ENCODE data around the gene DHX38. TPM values are rescaled to one million over a fixed set of nuclear protein-coding genes. Genes with fewer than 3 reads are reported as not detected.
A peak's percentile ranks its signal among the peaks of the same experiment; 100 is the strongest.

DHX38 gene
- total and polyA plus RNA-seq, 2 of the 13 experiments (the other 11 are each of a cell fraction or from before 2014, with no cell fraction given), result 54.4 to 85.9 TPM

DNA sequence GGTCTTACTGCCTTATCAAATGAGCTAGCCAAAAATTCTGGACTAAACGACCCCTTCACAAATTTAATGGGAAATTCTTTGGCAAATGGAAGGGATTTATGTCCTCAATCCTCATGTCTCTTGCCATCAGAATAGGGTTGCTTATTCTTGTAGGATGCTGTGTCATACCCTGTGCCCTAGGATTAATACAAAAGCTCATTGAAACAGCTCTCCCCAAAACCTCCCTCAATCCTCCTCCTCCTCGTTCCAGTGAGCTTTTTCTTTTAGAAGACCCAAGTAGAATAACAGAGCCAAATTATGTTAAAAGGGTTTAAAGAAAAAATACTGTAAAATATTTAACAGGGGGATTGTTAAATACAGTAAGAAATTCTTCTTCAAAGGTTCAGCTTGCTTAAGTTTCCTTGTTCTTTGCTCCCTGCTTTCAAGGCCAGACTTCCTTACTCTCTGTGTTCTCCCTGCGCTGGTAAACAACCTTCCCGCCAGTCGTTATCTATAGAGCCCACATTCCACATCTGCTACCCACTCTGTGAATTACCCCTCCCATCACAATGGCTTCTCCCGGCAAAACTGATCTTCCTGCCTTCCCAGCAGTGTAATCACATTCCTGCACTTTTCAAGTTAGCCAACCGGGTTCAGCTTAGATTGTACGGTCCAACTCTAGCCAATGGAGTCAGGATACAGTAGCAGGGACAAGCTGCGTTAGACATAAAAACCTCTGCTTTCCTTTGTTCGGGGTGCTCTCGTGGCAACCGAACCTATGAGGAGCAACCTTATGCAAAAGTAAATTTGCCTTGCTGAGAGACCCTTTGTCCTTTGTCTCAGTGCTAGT lies 20.9 kb upstream of the DHX38 start (continued):
- TF ChIP-seq, protein P1, sequence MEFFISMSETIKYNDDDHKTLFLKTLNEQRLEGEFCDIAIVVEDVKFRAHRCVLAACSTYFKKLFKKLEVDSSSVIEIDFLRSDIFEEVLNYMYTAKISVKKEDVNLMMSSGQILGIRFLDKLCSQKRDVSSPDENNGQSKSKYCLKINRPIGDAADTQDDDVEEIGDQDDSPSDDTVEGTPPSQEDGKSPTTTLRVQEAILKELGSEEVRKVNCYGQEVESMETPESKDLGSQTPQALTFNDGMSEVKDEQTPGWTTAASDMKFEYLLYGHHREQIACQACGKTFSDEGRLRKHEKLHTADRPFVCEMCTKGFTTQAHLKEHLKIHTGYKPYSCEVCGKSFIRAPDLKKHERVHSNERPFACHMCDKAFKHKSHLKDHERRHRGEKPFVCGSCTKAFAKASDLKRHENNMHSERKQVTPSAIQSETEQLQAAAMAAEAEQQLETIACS (CRISPR knock-in tag; IDR thresholded peaks at IDR 0.05), result no peak
- TF ChIP-seq HIVEP1 (CRISPR knock-in tag; IDR thresholded peaks at IDR 0.05), result no peak
- TF ChIP-seq ZMYM2 (CRISPR knock-in tag; IDR thresholded peaks at IDR 0.05), result no peak
- 0 out of 2 replicates have a peak, but pooled peaks have one; percentile 21 for TF ChIP-seq ZNF24 (IDR thresholded peaks at IDR 0.05)
- 0 out of 2 replicates have a peak, but pooled peaks have one; percentile 60 for TF ChIP-seq ZNF766 (CRISPR knock-in tag; IDR thresholded peaks at IDR 0.05; ENCODE audit: borderline replicate concordance)
- TF ChIP-seq SALL1 (CRISPR knock-in tag; IDR thresholded peaks at IDR 0.05), result peak; percentile 86
- no peak for TF ChIP-seq ZNF329 (CRISPR knock-in tag; IDR thresholded peaks at IDR 0.05; ENCODE audit: low read depth)
- TF ChIP-seq ZNF557 (CRISPR knock-in tag; IDR thresholded peaks at IDR 0.05), result peak; percentile 78; the same call in 1 of the 2 replicates
- TF ChIP-seq FOXP1 (IDR thresholded peaks at IDR 0.05), result peak; percentile 81
- peak; percentile 84 for TF ChIP-seq FOXP1 (CRISPR knock-in tag; IDR thresholded peaks at IDR 0.05)
- no peak for TF ChIP-seq ZFAT (CRISPR knock-in tag; conservative IDR thresholded peaks at IDR 0.05)
- no peak for TF ChIP-seq SMARCE1 (IDR thresholded peaks at IDR 0.05; ENCODE audit: borderline replicate concordance)
- no peak for TF ChIP-seq LCORL (IDR thresholded peaks at IDR 0.05)
- TF ChIP-seq LCORL (CRISPR knock-in tag; IDR thresholded peaks at IDR 0.05), result peak; percentile 49; the same call in 1 of the 2 replicates
- TF ChIP-seq ZSCAN20 (CRISPR knock-in tag; IDR thresholded peaks at IDR 0.05; ENCODE audit: borderline replicate concordance), result no peak
- TF ChIP-seq, protein P2, sequence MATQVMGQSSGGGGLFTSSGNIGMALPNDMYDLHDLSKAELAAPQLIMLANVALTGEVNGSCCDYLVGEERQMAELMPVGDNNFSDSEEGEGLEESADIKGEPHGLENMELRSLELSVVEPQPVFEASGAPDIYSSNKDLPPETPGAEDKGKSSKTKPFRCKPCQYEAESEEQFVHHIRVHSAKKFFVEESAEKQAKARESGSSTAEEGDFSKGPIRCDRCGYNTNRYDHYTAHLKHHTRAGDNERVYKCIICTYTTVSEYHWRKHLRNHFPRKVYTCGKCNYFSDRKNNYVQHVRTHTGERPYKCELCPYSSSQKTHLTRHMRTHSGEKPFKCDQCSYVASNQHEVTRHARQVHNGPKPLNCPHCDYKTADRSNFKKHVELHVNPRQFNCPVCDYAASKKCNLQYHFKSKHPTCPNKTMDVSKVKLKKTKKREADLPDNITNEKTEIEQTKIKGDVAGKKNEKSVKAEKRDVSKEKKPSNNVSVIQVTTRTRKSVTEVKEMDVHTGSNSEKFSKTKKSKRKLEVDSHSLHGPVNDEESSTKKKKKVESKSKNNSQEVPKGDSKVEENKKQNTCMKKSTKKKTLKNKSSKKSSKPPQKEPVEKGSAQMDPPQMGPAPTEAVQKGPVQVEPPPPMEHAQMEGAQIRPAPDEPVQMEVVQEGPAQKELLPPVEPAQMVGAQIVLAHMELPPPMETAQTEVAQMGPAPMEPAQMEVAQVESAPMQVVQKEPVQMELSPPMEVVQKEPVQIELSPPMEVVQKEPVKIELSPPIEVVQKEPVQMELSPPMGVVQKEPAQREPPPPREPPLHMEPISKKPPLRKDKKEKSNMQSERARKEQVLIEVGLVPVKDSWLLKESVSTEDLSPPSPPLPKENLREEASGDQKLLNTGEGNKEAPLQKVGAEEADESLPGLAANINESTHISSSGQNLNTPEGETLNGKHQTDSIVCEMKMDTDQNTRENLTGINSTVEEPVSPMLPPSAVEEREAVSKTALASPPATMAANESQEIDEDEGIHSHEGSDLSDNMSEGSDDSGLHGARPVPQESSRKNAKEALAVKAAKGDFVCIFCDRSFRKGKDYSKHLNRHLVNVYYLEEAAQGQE (IDR thresholded peaks at IDR 0.05; ENCODE audit: borderline replicate concordance in 1 of 2, low read depth in 1 of 2, low read length in 2 of 2), result 0 out of 4 replicates have a peak, but pooled peaks of 1 of the 2 experiments have one; percentile 26
- TF ChIP-seq SCMH1 (CRISPR knock-in tag; IDR thresholded peaks at IDR 0.05; ENCODE audit: borderline replicate concordance), result no peak
- TF ChIP-seq CBX5 (CRISPR knock-in tag; IDR thresholded peaks at IDR 0.05; ENCODE audit: borderline replicate concordance), result peak; percentile 83; the same call in 1 of the 2 replicates
- TF ChIP-seq SNAPC2 (CRISPR knock-in tag; IDR thresholded peaks at IDR 0.05), result 0 out of 2 replicates have a peak, but pooled peaks have one; percentile 18
- TF ChIP-seq, protein P3, sequence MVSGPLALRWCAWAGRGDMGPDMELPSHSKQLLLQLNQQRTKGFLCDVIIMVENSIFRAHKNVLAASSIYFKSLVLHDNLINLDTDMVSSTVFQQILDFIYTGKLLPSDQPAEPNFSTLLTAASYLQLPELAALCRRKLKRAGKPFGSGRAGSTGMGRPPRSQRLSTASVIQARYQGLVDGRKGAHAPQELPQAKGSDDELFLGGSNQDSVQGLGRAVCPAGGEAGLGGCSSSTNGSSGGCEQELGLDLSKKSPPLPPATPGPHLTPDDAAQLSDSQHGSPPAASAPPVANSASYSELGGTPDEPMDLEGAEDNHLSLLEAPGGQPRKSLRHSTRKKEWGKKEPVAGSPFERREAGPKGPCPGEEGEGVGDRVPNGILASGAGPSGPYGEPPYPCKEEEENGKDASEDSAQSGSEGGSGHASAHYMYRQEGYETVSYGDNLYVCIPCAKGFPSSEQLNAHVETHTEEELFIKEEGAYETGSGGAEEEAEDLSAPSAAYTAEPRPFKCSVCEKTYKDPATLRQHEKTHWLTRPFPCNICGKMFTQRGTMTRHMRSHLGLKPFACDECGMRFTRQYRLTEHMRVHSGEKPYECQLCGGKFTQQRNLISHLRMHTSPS (CRISPR knock-in tag; IDR thresholded peaks at IDR 0.05; ENCODE audit: low read depth), result no peak; the same call in 1 of the 2 replicates
